GM21737 (cell line): ENCODE data around the gene SEMA5A.

ENCODE experiments used
- ATAC-seq: cut with Tn5 transposase; IDR thresholded peaks from one replicate; pipeline ENCODE4 v1.9.1; 2021; ENCODE audit warnings: mild to moderate bottlenecking, moderate library complexity; ENCODE audit not compliant: unreplicated experiment

Gene SEMA5A

GRCh38 chr5:9523090-9523823 lies 22.6 kb downstream of the SEMA5A start:
- no peak for ATAC-seq

- no peak for ATAC-seq
These were observed 26.3 kb downstream of the SEMA5A start for GRCh38 chr5:9519537-9519936.

- no peak for ATAC-seq
These were observed 29.3 kb downstream of the SEMA5A start for GRCh38 chr5:9516591-9516990.

GRCh38 chr5:9515436-9515835 lies 30.4 kb downstream of the SEMA5A start:
- ATAC-seq, result no peak

GRCh38 chr5:9514968-9515367 lies 30.9 kb downstream of the SEMA5A start:
- no peak for ATAC-seq

GRCh38 chr5:9513827-9514226 lies 32.0 kb downstream of the SEMA5A start:
- ATAC-seq, result no peak

GRCh38 chr5:9512457-9512856 lies 33.4 kb downstream of the SEMA5A start:
- no peak for ATAC-seq

- no peak for ATAC-seq
These were observed 37.9 kb downstream of the SEMA5A start for GRCh38 chr5:9507974-9508373.

GRCh38 chr5:9505225-9505624 lies 40.6 kb downstream of the SEMA5A start:
- no peak for ATAC-seq

- no peak for ATAC-seq
These were observed 43.0 kb downstream of the SEMA5A start for GRCh38 chr5:9502864-9503263.

- ATAC-seq, result no peak
These were observed 43.6 kb downstream of the SEMA5A start for GRCh38 chr5:9502050-9502834.

- no peak for ATAC-seq
These were observed 45.2 kb downstream of the SEMA5A start for GRCh38 chr5:9500625-9501024.

- ATAC-seq, result no peak
These were observed 45.7 kb downstream of the SEMA5A start for GRCh38 chr5:9500193-9500592.

- ATAC-seq, result no peak
These were observed 46.4 kb downstream of the SEMA5A start for GRCh38 chr5:9499498-9499876.

GRCh38 chr5:9498541-9499497 lies 47.1 kb downstream of the SEMA5A start:
- ATAC-seq, result no peak

GRCh38 chr5:9497347-9497746 lies 48.5 kb downstream of the SEMA5A start:
- no peak for ATAC-seq

- ATAC-seq, result no peak
These were observed 49.1 kb downstream of the SEMA5A start for GRCh38 chr5:9496801-9497200.

- ATAC-seq, result no peak
These were observed 50.8 kb downstream of the SEMA5A start for GRCh38 chr5:9495121-9495520.

GRCh38 chr5:9494301-9494700 lies 51.6 kb downstream of the SEMA5A start:
- no peak for ATAC-seq

GRCh38 chr5:9490494-9491097 lies 55.3 kb downstream of the SEMA5A start:
- no peak for ATAC-seq

- no peak for ATAC-seq
These were observed 62.1 kb downstream of the SEMA5A start for GRCh38 chr5:9483779-9484178.
